H9 (cell line): Measurements from ENCODE around the gene ZNF423. TPM values are rescaled to one million over a fixed set of nuclear protein-coding genes. Genes with fewer than 3 reads are reported as not detected.

ENCODE experiments used
- DNase-seq: peaks from one replicate; pipeline ENCODE4 v3.0.0-alpha.2; 2017
- H2AFZ ChIP-seq: one replicate; pipeline ENCODE4 v1.6.1; 2013; ENCODE audit warnings: mild to moderate bottlenecking, low read length, control low read depth, moderate library complexity
- H2AK5ac ChIP-seq: 2 replicates; pipeline ENCODE4 v1.6.1; 2013; ENCODE audit warnings: low read length, control low read depth, mixed read lengths; ENCODE audit not compliant: insufficient read length
- H2BK120ac ChIP-seq: one replicate; pipeline ENCODE4 v1.6.1; 2013; ENCODE audit warnings: low read depth, mild to moderate bottlenecking, low read length, control low read depth, inconsistent platforms; ENCODE audit not compliant: poor library complexity, severe bottlenecking
- H2BK12ac ChIP-seq: 2 replicates; pipeline ENCODE4 v1.6.1; 2013; ENCODE audit warnings: low read length, control low read depth, mixed read lengths, low read depth; ENCODE audit not compliant: insufficient read length
- H2BK15ac ChIP-seq: 2 replicates; pipeline ENCODE4 v1.6.1; 2013; ENCODE audit warnings: low read depth, low read length, control low read depth
- H2BK20ac ChIP-seq: one replicate; pipeline ENCODE4 v1.6.1; 2013; ENCODE audit warnings: low read depth, mild to moderate bottlenecking, low read length, control low read depth, inconsistent platforms; ENCODE audit not compliant: poor library complexity, severe bottlenecking
- H2BK5ac ChIP-seq: 2 replicates; pipeline ENCODE4 v1.6.1; 2013; ENCODE audit warnings: low read length, control low read depth, mixed read lengths; ENCODE audit not compliant: insufficient read length
- H3K14ac ChIP-seq: 2 replicates; pipeline ENCODE4 v1.6.1; 2013; ENCODE audit warnings: low read length, control low read depth; ENCODE audit not compliant: insufficient read depth
- H3K18ac ChIP-seq: 2 replicates; pipeline ENCODE4 v1.6.1; 2013; ENCODE audit warnings: low read depth, mild to moderate bottlenecking, mixed read lengths, low read length, control low read depth; ENCODE audit not compliant: insufficient read length
- H3K23ac ChIP-seq: 2 replicates; pipeline ENCODE4 v1.6.1; 2013; ENCODE audit warnings: low read length, control low read depth, mixed read lengths, low read depth; ENCODE audit not compliant: insufficient read length
- H3K23me2 ChIP-seq: 2 replicates; pipeline ENCODE4 v1.6.1; 2013; ENCODE audit warnings: low read depth, mild to moderate bottlenecking, mixed read lengths, low read length, control low read depth; ENCODE audit not compliant: insufficient read length, poor library complexity, severe bottlenecking
- H3K27ac ChIP-seq: 2 replicates; pipeline ENCODE4 v1.5.1; 2013; ENCODE audit warnings: low read length, control low read depth, mixed read lengths, low read depth; ENCODE audit not compliant: insufficient read length
- H3K27me3 ChIP-seq: 2 replicates; pipeline ENCODE4 v1.6.1; 2013; ENCODE audit warnings: low read length, control low read depth, inconsistent platforms; ENCODE audit not compliant: insufficient read depth
- H3K4ac ChIP-seq: 2 replicates; pipeline ENCODE4 v1.6.1; 2013; ENCODE audit warnings: low read depth, mild to moderate bottlenecking, control low read depth, inconsistent platforms, low read length, moderate library complexity
- H3K4me1 ChIP-seq: 2 replicates; pipeline ENCODE4 v1.6.1; 2013; ENCODE audit warnings: low read length, control low read depth, inconsistent platforms; ENCODE audit not compliant: insufficient read depth
- H3K4me2 ChIP-seq: 2 replicates; pipeline ENCODE4 v1.6.1; 2013; ENCODE audit warnings: low read length, control low read depth, mixed read lengths; ENCODE audit not compliant: insufficient read length, insufficient read depth
- H3K56ac ChIP-seq: 2 replicates; pipeline ENCODE4 v1.6.1; 2013; ENCODE audit warnings: low read depth, mild to moderate bottlenecking, mixed read lengths, low read length, control low read depth; ENCODE audit not compliant: insufficient read length
- H3K79me1 ChIP-seq: 2 replicates; pipeline ENCODE4 v1.6.1; 2013; ENCODE audit warnings: low read depth, mild to moderate bottlenecking, moderate library complexity, low read length, control low read depth, inconsistent platforms; ENCODE audit not compliant: insufficient read depth, poor library complexity, severe bottlenecking
- H3K79me2 ChIP-seq: 2 replicates; pipeline ENCODE4 v1.6.1; 2013; ENCODE audit warnings: low read length, control low read depth, inconsistent platforms; ENCODE audit not compliant: insufficient read depth
- H3K9ac ChIP-seq: 2 replicates; pipeline ENCODE4 v1.6.1; 2013; ENCODE audit warnings: low read length, control low read depth, mixed read lengths; ENCODE audit not compliant: insufficient read length; ENCODE audit errors: extremely low read depth
- H3K9me3 ChIP-seq: one replicate; pipeline ENCODE4 v1.6.1; 2013; ENCODE audit warnings: low read depth, low read length, inconsistent platforms; ENCODE audit not compliant: control insufficient read depth
- H3T11ph ChIP-seq: one replicate; pipeline ENCODE4 v1.6.1; 2013; ENCODE audit warnings: mild to moderate bottlenecking, low read length, control low read depth, inconsistent platforms
- H4K20me1 ChIP-seq: one replicate; pipeline ENCODE4 v1.6.1; 2013; ENCODE audit not compliant: control insufficient read depth, insufficient read length, insufficient read depth
- H4K5ac ChIP-seq: 2 replicates; pipeline ENCODE4 v1.6.1; 2013; ENCODE audit warnings: low read depth, mild to moderate bottlenecking, mixed read lengths, low read length, control low read depth; ENCODE audit not compliant: insufficient read length
- H4K8ac ChIP-seq: replicated peaks from 2 replicates; pipeline ENCODE4 v1.6.1; 2013; ENCODE audit warnings: low read length, control low read depth, mixed read lengths, low read depth; ENCODE audit not compliant: insufficient read length
- H4K91ac ChIP-seq: 2 replicates; pipeline ENCODE4 v1.6.1; 2013; ENCODE audit warnings: low read depth, mild to moderate bottlenecking, moderate library complexity, mixed read lengths, low read length, control low read depth; ENCODE audit not compliant: insufficient read length
- H3K27ac Mint-ChIP-seq, 3 experiments: 2 replicates in 2 of 3; 3 replicates in 1 of 3; pipeline ENCODE4 v1.8.0; 2020 to 2021; ENCODE audit warnings: mixed read lengths in 3 of 3, mild to moderate bottlenecking in 1 of 3, moderate library complexity in 1 of 3
- H3K27me3 Mint-ChIP-seq: 2 replicates; pipeline ENCODE4 v1.8.0; 2021; ENCODE audit warnings: low read depth, mild to moderate bottlenecking, moderate library complexity, mixed read lengths
- H3K36me3 Mint-ChIP-seq, 3 experiments: 2 replicates in 2 of 3; 3 replicates in 1 of 3; pipeline ENCODE4 v1.8.0; 2020 to 2021; ENCODE audit warnings: low read depth in 3 of 3, mixed read lengths in 3 of 3; ENCODE audit not compliant: insufficient read depth in 1 of 3
- H3K4me1 Mint-ChIP-seq, 2 experiments: 2 replicates each; pipeline ENCODE4 v1.8.0; 2020; ENCODE audit warnings: mixed read lengths in 2 of 2
- H3K4me3 Mint-ChIP-seq, 2 experiments: 2 replicates in 1 of 2; 3 replicates in 1 of 2; pipeline ENCODE4 v1.8.0; 2020 to 2021; ENCODE audit warnings: mild to moderate bottlenecking in 2 of 2, mixed read lengths in 2 of 2, moderate library complexity in 1 of 2
- H3K9me3 Mint-ChIP-seq, 2 experiments: 2 replicates in 1 of 2; 3 replicates in 1 of 2; pipeline ENCODE4 v1.8.0; 2020; ENCODE audit warnings: mild to moderate bottlenecking in 2 of 2, mixed read lengths in 2 of 2, moderate library complexity in 1 of 2
- CTCF ChIP-seq: fragments of 200-600 bp; sonication (generic); conservative IDR thresholded peaks from 3 replicates; pipeline ENCODE4 v1.8.0; 2021; ENCODE audit warnings: antibody characterized with exemption, mild to moderate bottlenecking
- WGBS: extraction: QIAGEN DNeasy Blood & Tissue Kit; methylation state at CpG from one replicate; pipeline ENCODE4 v1.1.7; 2013; ENCODE audit warnings: missing lambda C conversion rate, low lambda C conversion rate, mixed read lengths; ENCODE audit not compliant: insufficient read length; ENCODE audit errors: extremely low coverage; 5-methylcytosine and 5-hydroxymethylcytosine counted together
- total RNA-seq: library from RNA; stranded (reverse); gene quantifications from 2 replicates; pipeline ENCODE4 v1.2.1, GENCODE V29; 2021

Gene ZNF423
- total RNA-seq, 1 experiment from 2014 or later, result 51.5 TPM

GRCh38 chr16:49453021-49453420 lies 402.9 kb downstream of the ZNF423 start:
- no peak overlapping the region for H2BK120ac ChIP-seq
- H3K4me2 ChIP-seq, result no peak overlapping the region
- H3K14ac ChIP-seq, result peak overlapping the region; percentile 35; the same call in 1 of the 2 replicates
- no peak overlapping the region for H2AK5ac ChIP-seq
- H3K4me1 ChIP-seq, result 0 out of 2 replicates have a peak, but pooled peaks cover 8% of the 10 kb centered on the region
- Mint-ChIP-seq H3K9me3 (peaks cover 0 to 4% of the 10 kb centered on the region in 2 experiments; a peak in 2 of 5 replicates), H3K36me3 (peaks cover 0 to 5% (median 0%) of the 10 kb centered on the region in 3 experiments; a peak in 2 of 7 replicates), H3K27ac (no peak overlapping the region), H3K4me1 (peaks cover 17% of the 10 kb centered on the region in 2 experiments), H3K4me3 (no peak overlapping the region), H3K27me3 (peaks cover 8% of the 10 kb centered on the region)
- no peak overlapping the region for H3K9ac ChIP-seq
- no peak overlapping the region for H2BK12ac ChIP-seq
- no peaks in the 10 kb centered on the region for H3K23me2 ChIP-seq
- H4K5ac ChIP-seq, result no peak overlapping the region
- H3K4ac ChIP-seq, result no peak overlapping the region
- H4K20me1 ChIP-seq, result no peaks in the 10 kb centered on the region
- no peak overlapping the region for H3K18ac ChIP-seq
- no peak overlapping the region for H4K91ac ChIP-seq
- no peak overlapping the region for H2BK5ac ChIP-seq
- no peaks in the 10 kb centered on the region for H3K27me3 ChIP-seq
- no peaks in the 10 kb centered on the region for H3K79me2 ChIP-seq
- no peak overlapping the region for H2BK15ac ChIP-seq
- no peak overlapping the region for H3K27ac ChIP-seq
- no peak overlapping the region for H4K8ac ChIP-seq
- no peak overlapping the region for H3K23ac ChIP-seq
- H3T11ph ChIP-seq, result no peak overlapping the region
- H2AFZ ChIP-seq, result no peak overlapping the region
- no CpG with 5 or more reads among the region's 5 CpGs for WGBS
- no peaks in the 10 kb centered on the region for H3K79me1 ChIP-seq
- DNase-seq, result no peak
- no peak overlapping the region for H2BK20ac ChIP-seq
- no peak overlapping the region for H3K56ac ChIP-seq
- no peak for TF ChIP-seq CTCF
- H3K9me3 ChIP-seq, result no peaks in the 10 kb centered on the region
